Central memory CD4-positive, alpha-beta T cell (primary cell): ENCODE results near the gene SPPL2B.
A peak's percentile ranks its signal among the peaks of the same experiment; 100 is the strongest.
"Not testable (repeated sequence)": the region's sequence is repeated elsewhere in the genome, so short reads cannot be mapped to it uniquely, and the experiment has no call there.

ENCODE experiments used
- DNase-seq: peaks from one replicate; pipeline ENCODE4 v3.0.0; 2022

SPPL2B gene

DNA sequence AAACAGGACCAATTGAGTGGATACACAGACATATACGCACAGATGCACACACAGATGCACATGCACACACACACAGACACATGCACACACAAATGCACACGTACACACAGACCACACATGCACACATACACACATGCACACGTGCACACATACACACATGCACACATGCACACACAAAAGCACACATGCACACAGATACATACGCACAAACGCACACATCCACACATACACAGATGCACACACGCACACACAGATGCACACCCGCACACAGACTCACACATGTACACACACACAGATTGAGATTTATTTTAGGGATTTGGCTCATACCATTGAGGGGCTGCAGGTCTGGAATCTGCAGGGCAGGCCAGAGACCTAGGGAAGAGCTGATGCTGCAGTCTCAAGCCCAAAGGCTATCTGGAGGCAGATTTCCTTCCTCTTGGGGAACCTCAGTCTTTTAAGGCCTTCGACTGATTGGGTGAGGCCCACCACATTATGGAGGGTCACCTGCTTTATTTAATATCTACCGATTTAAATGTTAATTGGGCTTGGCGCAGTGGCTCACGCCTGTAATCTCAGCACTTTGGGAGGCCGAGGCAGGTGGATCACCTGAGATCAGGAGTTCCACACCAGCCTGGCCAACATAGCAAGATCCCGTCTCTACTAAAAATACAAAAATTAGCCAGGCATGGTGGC lies 54.2 kb downstream of the SPPL2B start:
- DNase-seq: no peak

DNA sequence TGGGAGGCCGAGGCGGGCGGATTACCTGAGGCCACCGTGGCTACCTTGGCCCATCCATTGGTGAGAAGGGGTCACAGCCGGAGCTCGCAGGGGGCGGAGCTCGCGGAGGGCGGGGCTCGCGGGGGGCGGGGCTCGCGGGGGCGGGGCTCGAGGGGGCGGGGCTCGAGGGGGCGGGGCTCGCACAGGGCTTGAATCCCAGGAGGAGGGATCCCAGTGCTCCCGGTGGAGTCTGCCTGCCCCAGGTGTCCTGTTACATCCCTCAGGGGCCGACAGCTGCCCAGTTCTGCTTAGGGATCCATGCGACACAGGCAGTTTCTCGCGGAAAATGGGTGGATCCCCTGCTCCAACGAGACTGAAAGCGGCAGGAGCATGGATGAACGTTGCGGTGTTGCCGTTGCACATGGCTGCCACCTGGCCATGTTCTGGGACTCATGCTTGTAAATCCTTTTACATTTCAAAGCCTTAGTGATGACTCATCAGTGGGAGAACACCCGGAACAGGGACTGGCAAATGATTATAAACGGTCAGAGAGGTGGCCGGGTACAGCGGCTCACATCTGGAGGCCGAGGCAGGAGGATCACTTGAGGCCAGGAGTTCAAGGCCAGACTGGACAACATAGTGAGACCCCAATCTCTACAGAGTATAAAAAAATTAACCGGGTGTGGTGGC lies 56.7 kb downstream of the SPPL2B start:
- no peak for DNase-seq

DNA sequence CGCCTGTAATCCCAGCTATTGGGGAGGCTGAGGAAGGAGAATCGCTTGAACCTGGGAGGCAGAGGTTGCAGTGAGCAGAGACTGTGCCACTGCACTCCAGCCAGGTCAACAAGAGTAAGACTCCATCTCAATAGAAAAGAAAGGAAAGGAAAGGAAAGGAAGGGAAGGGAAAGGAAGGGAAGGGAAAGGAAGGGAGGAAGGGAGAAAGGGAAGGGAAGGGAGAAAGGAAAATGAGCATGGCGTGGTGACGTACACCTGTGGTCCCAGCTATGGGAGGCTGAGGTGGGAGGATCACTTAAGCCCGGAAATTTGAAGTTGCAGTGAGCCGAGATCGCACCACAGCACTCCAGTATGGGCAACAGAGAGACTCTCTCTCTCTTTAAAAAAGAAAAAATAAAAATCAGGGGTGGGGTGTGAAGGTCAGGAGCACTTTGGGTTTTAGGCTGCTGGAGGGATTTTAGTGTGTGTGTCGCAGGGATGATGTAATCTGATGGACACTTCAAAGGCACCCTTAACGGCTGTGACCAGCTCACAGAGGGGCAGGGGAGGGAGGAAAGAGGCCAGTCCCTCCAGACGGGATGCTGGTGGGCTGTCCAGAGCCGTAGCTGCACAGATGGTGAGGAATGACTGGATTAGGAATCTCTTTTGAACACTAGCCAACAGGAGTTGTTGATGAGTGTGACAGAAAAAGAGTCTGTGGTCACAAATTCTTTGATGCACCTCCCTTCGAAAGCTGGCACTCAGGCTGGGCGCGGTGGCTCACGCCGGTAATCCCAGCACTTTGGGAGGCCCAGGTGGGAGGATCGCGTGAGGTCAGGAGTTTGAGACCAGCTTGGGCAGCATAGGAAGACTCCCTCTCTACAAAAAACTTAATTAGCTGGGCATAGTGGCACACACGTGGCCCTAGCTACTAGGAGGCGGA lies 59.1 kb downstream of the SPPL2B start:
- DNase-seq: no peak

DNA sequence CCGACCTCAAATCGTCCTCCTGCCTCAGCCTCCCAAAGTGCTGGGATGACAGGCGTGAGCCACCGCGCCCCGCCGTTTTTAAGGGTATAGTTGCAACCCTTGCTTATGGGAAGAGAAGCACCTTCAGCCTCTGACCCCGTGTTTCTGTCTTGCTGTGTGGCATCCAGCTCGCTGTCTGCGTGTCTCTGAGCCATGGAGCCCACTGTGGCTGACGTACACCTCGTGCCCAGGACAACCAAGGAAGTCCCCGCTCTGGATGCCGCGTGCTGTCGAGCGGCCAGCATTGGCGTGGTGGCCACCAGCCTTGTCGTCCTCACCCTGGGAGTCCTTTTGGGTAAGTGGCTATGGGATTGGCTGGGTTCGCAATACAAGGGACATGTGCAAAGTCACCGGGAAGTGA lies 61.1 kb downstream of the SPPL2B start:
- no peak for DNase-seq

DNA sequence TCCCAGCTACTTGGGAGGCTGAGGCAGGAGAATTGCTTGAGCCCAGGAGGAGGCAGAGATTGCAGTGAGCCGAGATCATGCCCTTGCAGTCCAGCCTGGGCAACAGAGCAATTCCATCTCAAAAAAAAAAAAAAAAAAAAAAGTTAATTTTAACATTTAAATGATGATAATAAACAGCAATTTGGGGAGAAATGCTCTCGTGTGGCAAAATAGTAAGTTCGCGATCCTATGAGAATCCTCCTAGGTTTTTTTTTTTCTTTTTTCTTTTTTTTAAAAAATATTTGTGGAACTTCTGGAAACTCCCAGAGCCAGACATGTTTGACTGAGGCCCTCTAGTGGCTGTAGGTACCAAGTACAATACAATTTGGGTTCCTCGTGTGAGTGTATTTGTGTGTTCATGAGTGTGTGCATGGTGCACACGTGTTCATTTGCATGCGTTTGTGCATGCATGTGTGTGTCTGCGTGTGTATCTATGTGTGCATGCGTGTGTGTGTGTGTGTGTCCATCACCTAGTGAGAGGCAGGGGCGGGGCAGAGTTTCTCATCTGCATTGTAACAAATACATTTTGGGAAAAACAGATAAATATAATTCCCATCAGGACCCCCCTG lies 62.7 kb downstream of the SPPL2B start:
- DNase-seq: peak; percentile 49

DNA sequence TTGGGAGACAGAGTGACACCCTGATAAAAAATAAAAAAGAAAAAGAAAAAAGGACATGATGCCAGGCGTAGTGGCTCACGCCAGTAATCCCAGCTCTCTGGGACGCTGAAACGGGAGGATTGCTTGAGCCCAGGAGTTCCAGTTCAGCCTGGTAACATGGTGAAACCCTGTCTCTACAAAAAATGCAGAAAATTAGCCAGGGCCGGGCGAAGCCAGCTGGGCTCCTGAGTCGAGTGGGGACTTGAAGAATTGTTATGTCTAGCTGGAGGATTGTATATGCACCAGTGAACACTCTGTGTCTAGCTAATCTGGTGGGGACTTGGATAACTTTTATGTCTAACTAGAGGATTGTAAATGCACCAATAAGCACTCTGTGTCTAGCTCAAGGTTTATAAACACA lies 63.9 kb downstream of the SPPL2B start:
- DNase-seq: no peak

DNA sequence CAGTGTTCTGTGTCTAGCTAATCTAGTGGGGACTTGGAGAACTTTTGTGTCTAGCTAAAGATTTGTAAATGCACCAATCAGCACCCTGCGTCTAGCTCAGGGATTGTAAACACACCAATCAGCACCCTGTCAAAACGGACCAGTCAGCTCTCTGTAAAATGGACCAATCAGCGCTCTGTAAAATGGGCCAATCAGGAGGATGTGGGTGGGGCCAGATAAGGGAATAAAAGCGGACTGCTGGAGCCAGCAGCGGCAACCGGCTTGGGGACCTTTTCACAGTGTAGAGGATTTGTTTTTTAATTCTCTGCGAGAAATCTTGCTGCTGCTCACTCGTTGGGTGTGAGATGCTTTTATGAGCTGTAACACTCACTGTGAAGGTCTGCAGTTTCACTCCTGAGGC lies 64.4 kb downstream of the SPPL2B start:
- not testable (repeated sequence) for DNase-seq

DNA sequence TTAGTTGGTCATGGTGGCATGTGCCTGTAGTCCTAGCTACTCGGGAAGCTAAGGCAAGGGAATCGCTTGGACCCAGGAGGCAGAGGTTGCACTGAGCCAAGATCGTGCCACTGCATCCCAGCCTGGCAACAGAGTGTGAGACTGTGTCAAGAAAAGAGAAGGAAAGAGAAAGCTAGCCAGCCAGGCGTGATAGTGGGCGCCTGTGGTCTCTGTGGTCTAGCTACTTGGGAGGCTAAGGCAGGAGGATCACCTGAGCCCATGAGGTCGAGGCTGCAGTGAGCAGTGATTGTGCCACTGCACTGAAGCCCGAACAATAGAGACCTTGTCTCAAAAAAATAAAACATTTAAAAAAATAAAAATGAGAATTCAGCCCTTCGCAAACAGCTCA lies 65.6 kb downstream of the SPPL2B start:
- no peak for DNase-seq

DNA sequence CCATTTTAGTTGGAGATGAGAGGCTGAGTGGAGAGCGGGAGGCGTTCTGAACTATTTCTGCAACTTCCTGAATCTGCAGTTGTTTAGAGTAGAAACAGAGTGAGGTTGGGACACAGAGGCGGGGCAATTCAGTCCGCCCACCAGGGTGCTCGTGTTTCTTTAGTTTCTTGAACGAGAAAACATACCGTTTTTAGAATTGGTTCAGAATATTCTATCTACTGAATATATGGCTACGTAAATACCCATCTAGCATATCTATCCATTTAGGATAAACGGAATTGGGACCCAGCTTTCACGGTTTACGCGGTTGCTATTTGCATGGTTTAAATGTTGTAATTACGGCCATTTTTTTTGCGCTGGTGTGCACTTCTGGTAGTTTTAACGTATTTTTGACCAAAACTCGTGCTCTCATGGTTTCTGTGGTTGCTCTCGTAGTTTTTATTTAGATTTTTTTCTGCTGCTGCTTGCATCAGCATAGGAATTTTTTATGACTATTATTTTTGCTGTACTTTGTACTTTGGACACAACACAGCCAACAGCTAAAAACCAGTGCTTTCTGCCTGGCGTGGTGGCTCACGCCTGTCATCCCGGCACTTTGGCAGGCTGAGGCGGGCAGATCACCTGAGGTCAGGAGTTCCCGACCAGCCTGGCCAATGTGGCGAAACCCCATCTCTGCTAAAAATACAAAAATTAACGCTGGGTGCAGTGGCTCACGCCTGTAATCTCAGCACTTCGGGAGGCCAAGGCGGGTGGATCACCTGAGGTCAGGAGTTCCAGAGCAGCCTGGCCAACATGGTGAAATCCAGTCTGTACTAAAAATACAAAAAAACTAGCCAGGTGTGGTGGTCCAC lies 66.2 kb downstream of the SPPL2B start:
- DNase-seq: no peak

DNA sequence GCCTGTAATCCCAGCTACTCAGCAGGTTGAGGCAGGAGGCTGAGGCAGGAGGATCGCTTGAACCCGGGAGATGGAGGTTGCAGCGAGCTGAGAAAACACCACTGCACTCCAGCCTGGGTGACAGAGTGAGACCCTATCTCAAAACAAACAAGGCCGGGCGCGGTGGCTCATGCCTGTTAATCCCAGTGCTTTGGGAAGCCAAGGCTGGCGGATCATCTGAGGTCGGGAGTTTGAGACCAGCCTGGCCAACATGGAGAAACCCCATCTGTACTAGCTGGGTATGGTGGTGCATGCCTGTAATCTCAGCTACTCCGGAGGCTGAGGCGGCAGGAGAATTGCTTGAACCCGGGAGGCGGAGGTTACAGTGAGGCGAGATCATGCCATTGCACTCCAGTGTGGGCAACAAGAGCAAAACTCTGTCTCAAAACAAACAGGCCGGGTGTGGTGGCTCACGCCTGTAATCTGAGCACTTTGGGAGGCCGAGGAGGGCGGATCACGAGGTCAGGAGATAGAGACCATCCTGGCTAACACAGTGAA lies 66.9 kb downstream of the SPPL2B start:
- DNase-seq: not testable (repeated sequence)

DNA sequence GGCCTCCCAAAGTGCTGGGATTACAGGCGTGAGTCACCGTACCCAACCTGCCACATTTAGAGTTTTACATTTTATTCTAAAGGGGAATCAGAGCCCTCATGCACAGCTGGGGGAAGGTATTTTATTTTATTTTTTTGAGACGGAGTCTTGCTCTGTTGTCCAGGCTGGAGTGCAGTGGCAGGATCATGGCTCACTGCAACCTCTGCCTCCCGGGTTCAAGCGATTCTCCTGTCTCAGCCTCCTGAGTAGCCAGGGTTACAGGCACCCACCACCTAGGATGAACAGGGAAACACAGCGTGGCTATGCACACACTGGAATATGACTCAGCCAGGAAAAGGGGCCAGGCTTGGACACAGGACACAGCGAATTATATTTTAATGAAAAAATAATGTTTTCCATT lies 68.7 kb downstream of the SPPL2B start:
- not testable (repeated sequence) for DNase-seq

DNA sequence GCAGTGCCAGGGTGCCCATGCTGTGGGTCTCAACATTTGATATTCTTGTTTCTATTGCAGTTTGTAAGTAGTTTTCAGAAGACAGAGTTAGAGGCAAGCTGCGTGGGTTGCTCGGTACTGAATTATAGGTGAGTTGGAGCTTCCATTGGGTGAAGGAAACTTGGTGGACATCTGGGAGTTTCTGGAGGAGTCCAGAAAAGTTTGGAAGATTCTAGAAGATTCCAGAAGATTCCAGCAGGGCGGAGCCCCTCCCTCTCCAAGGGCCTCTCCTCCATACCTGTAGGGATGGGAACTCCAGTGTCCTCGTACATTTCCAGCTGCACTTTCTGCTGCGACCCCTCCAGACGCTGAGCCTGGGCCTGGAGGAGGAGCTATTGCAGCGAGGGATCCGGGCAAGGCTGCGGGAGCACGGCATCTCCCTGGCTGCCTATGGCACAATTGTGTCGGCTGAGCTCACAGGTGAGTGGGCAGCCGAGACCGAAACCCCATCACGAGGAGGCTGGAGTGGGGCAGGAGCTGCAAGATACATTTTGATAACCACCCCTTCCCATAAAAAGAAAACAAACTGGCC lies 70.3 kb downstream of the SPPL2B start:
- no peak for DNase-seq

DNA sequence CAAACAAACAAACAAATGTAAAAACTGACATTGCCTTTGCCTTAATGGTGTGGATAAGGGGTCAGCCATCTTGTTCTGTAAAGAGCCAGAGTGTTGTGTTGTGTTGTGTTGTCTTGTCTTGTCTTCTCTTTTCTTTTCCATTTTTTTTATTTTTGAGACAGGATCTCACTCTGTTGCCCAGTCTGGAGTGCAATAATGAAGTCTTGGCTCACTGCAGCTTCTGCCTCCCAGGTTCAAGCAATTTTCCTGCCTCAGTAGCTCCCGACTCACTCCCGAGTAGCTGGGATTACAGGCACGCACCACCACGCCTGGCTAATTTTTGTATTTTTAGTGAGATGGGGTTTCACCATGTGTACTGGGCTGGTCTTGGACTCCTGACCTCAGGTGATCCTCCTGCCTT lies 71.1 kb downstream of the SPPL2B start:
- DNase-seq: no peak
